ENCODE measurements around the gene HSPB3.

DNA sequence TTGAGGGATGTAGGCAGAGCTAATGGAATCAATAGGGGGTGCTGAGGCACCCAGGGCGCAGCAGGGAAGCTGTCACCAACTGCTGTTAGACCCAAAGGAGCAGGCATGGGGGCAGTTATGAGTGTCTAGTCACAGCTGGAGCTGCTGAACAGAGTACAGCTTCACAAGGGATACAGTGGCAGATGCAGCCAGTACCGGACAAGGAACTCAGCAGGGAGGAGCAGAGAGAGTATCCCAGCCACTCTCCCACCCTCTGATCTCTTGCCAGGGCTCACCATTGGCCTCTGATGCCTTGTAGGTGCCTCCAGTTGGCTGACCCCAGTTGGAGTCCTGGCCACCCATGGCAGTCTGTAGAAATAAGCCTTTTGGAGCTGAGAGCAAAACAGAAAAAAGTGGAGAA, 42.6 kb upstream of the HSPB3 start:
- TF ChIP-seq CTCF (IDR thresholded peaks at IDR 0.05) (no peak), EP300 (IDR thresholded peaks at IDR 0.05) (no peak), POLR2AphosphoS5 (IDR thresholded peaks at IDR 0.05) (no peak)

Measured in gastroesophageal sphincter (tissue), 3 donors.